Vagina (tissue), 2 donors: Measurements from ENCODE around the gene MLN. TPM values are rescaled to one million over a fixed set of nuclear protein-coding genes. Genes with fewer than 3 reads are reported as not detected.

Experiments
- DNase-seq, 2 donors: peaks; one replicate each; pipeline ENCODE4 v3.0.0-alpha.2; 2017; ENCODE audit errors: extremely low spot score in 2 of 2
- H3K27ac ChIP-seq: fragments of 200-600 bp; sonication (generic); one replicate; pipeline ENCODE4 v1.5.1; 2019
- H3K27me3 ChIP-seq: fragments of 200-600 bp; sonication (generic); one replicate; pipeline ENCODE4 v1.5.1; 2019
- H3K36me3 ChIP-seq, 2 donors: fragments of 200-600 bp; sonication (generic); one replicate each; pipeline ENCODE4 v1.5.1; 2017 to 2019
- H3K4me1 ChIP-seq: fragments of 200-600 bp; sonication (generic); one replicate; pipeline ENCODE4 v1.5.1; 2019
- H3K4me3 ChIP-seq, 2 donors: fragments of 200-600 bp; sonication (generic); 1 replicate in 1 of 2; 2 replicates in 1 of 2; pipeline ENCODE4 v1.5.1; 2016 to 2019
- H3K9me3 ChIP-seq: fragments of 200-600 bp; sonication (generic); one replicate; pipeline ENCODE4 v1.5.1; 2019
- CTCF ChIP-seq, 3 experiments: fragments of 450-650 bp in 2 of 3; fragments of 200-600 bp in 1 of 3; sonication (generic) in 1 of 3; IDR thresholded peaks; one replicate each; pipeline ENCODE4 v1.5.1; 2017 to 2019; ENCODE audit warnings: antibody characterized with exemption in 3 of 3, mild to moderate bottlenecking in 2 of 3, moderate library complexity in 2 of 3
- POLR2A ChIP-seq, 2 donors: fragments of 450-650 bp; IDR thresholded peaks; one replicate each; pipeline ENCODE4 v1.6.1; 2017; ENCODE audit warnings: antibody characterized with exemption in 2 of 2, mild to moderate bottlenecking in 2 of 2, moderate library complexity in 2 of 2
- POLR2AphosphoS5 ChIP-seq, 2 donors: sonication (generic); formaldehyde crosslinking; IDR thresholded peaks; one replicate each; pipeline ENCODE4 v1.9.0; 2017; ENCODE audit warnings: antibody characterized with exemption in 2 of 2, mild to moderate bottlenecking in 2 of 2, low read depth in 1 of 2; ENCODE audit not compliant: insufficient read depth in 1 of 2
- intact Hi-C: fragments of 100-400 bp; cut with DNase I; formaldehyde crosslinking; loops from one replicate; pipeline ENCODE4 v1.15.1; 2023
- total RNA-seq: library from RNA; depleted of rRNA; stranded (reverse); fragments of >200 nt; gene quantifications from one replicate; pipeline ENCODE4 v1.2.3, GENCODE V29; 2016

The MLN gene
- total RNA-seq, 1 donor from 2014 or later: not detected

DNA sequence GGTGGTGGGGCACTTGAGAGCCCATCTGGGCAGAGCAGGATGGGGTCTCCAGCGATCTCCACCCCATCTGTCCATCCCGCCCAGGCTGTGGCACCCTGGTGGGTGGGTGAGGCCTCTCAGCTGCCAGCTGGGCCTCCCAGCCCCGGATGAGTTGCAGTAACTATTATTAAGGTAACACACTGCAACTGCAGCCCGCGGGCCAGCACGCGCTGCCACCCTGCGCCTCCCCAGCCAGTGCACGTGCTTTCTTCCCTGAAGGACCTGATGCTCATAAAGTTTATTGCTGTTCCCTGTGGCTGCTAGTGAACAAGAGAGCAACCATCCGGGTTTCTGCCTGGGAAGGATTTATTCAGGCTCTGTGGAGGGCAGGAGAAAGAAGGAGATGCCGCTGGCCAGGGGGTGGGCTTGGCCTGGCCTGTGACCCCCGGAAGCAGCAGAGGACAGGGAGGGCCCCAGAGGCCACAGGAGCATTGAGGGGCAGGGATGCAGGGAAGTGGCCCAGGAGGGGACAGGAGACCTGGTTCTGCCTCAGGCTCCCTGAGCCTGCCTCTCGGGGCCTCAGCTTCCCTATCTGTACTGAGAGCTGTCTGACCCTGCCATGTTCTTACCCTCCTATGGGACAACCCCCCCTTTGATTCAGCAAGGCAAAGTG lies 58.8 kb downstream of the MLN start:
- Histone ChIP-seq H3K4me1 (peaks cover 35% of the 10 kb centered on the region), H3K9me3 (no peaks in the 10 kb centered on the region), H3K27ac (peak overlapping the region; percentile 73), H3K36me3 (no peaks in the 10 kb centered on the region), H3K4me3 (no peak overlapping the region), H3K27me3 (no peaks in the 10 kb centered on the region)
- intact Hi-C loops: no loop called here
- no peak for TF ChIP-seq POLR2A (IDR thresholded peaks at IDR 0.05)
- no peak for TF ChIP-seq CTCF (IDR thresholded peaks at IDR 0.05)
- peak in 1 of 2 donors; percentile 78 for TF ChIP-seq POLR2AphosphoS5 (IDR thresholded peaks at IDR 0.05; ENCODE audit: insufficient read depth in 1 of 2, low read depth in 1 of 2)
- DNase-seq: no peak

Other genes with a start within 250 kb of the MLN start
- 19.2 TPM for gene BAK1, start 223.7 kb downstream of the MLN start, total RNA-seq
- 50.1 TPM for gene ITPR3, start 182.7 kb downstream of the MLN start, total RNA-seq
- 16.2 TPM for gene UQCC2, start 92.3 kb downstream of the MLN start, total RNA-seq
- 1.5 TPM for gene IP6K3, start 57.1 kb downstream of the MLN start, total RNA-seq
- 55.5 TPM for gene LEMD2, start 14.9 kb downstream of the MLN start, total RNA-seq